ENCODE data around the gene ZNF256.

The ZNF256 gene

DNA sequence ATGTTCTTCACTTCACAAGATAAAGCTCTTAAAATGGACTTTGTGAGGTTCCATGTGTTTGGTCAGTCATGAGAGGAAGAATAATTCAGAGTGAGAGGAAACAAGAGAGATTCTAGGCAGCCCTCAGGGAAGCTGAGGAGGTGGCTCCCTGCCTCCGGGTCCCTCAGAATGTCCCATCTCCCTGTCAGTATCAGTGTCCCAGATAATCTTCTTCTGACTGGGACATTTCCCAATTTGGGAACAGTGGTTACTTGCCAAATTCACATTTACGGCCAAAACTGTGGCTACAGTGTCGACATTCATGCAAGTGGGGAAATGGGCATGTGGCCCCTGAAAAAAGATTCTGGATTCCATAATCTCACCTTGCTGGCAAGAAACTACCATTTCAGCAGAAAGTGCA is 40.1 kb downstream of the ZNF256 start:
- H3K4me3 ChIP-seq (ENCODE audit: low read depth, low read length) = no peak overlapping the region
- ChIA-PET POLR2A (no interaction called here), CTCF (interaction anchor here (0.9 to 1.7 kb wide), 3 partner anchors 8 to 23 kb away, joined by 3 to 6 read pairs (median 4); partner anchors contain the start of gene ZNF417)
- no peak for DNase-seq (ENCODE audit: low read depth, low spot score)
- TF ChIP-seq, protein P1, sequence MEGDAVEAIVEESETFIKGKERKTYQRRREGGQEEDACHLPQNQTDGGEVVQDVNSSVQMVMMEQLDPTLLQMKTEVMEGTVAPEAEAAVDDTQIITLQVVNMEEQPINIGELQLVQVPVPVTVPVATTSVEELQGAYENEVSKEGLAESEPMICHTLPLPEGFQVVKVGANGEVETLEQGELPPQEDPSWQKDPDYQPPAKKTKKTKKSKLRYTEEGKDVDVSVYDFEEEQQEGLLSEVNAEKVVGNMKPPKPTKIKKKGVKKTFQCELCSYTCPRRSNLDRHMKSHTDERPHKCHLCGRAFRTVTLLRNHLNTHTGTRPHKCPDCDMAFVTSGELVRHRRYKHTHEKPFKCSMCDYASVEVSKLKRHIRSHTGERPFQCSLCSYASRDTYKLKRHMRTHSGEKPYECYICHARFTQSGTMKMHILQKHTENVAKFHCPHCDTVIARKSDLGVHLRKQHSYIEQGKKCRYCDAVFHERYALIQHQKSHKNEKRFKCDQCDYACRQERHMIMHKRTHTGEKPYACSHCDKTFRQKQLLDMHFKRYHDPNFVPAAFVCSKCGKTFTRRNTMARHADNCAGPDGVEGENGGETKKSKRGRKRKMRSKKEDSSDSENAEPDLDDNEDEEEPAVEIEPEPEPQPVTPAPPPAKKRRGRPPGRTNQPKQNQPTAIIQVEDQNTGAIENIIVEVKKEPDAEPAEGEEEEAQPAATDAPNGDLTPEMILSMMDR (IDR thresholded peaks at IDR 0.05; ENCODE audit: insufficient read depth, low read length, missing control alignments) = no peak

DNA sequence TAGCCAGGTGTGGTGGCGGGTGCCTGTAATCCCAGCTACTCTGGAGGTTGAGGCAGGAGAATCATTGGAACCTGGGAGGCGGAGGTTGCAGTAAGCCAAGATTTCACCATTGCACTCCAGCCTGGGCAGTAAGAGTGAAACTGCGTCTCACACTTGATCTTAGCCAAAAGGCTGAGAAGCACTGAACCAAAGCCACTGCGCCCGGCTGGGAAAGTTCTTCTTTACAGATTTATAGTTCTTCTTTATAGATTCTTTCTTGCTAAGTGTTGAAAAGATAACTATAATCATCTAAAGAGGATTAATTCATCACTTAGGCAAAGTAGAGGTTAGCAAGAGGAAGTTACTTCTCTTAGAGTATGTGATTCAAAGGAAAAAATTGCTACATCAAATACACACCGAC is 42.2 kb downstream of the ZNF256 start:
- no peak for DNase-seq (ENCODE audit: low read depth, low spot score)
- H3K4me3 ChIP-seq (ENCODE audit: low read depth, low read length) = no peak overlapping the region
- TF ChIP-seq, protein P1 (IDR thresholded peaks at IDR 0.05; ENCODE audit: insufficient read depth, low read length, missing control alignments) = no peak
- POLR2A ChIA-PET = no interaction called here
- CTCF ChIA-PET = interaction anchor here (1.2 to 3.3 kb wide), 3 partner anchors 9 to 13 kb away, joined by 3 to 12 read pairs (median 12); no protein-coding TSS in a partner anchor

DNA sequence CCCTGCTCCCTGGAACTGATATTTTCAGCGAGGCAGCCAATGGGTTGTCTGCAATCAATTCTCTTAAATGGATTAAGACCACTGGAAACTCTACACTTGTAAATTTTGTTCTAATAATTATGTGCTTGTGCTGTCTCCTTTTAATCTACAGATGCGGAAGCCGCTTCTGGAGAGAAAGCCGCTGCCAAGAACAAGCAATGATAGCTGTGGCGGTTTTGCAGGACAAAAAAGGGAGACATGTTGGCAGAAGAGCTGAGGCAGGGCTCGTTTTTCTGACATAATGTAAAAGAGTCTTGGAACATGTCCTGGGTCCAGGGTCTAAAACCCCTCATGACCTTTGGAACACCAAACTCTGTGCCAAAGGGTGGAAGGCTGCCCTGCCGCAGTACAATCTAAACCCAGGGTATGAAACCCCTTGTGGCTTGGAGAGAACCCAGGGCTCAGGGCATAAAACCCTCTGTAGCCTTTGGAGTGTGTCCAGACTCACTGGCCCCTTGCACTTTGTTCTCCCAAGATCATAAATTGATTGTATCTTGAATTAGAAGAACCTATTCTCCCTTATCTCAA is 43.8 kb downstream of the ZNF256 start:
- H3K4me3 ChIP-seq (ENCODE audit: low read depth, low read length) = no peak overlapping the region
- DNase-seq (ENCODE audit: low read depth, low spot score) = no peak
- POLR2A ChIA-PET = no interaction called here
- TF ChIP-seq, protein P1 (IDR thresholded peaks at IDR 0.05; ENCODE audit: insufficient read depth, low read length, missing control alignments) = no peak
- CTCF ChIA-PET = interaction anchor here (0.7 to 3.3 kb wide), 8 partner anchors 10 to 496 kb away, joined by 3 to 14 read pairs (median 6); no protein-coding TSS in a partner anchor

DNA sequence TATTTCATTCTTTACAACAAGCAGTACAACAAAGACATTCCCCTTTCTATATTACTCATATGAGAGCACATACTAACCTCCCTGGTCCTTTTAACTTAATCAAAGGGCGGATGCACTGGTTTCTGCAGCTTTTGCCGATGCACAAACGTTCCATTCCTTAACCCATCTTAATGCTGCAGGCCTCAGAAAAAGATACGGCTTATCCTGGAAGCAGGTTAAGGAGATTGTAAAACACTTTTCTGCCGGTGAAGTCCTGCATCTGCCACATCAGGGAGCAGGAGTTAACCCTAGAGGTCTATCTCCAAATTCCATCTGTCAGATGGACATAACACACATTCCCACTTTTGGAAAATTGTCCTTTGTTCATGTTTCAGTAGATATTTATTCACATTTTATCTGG is 47.2 kb downstream of the ZNF256 start:
- H3K4me3 ChIP-seq (ENCODE audit: low read depth, low read length) = no peak overlapping the region
- POLR2A ChIA-PET = no interaction called here
- DNase-seq (ENCODE audit: low read depth, low spot score) = no peak
- TF ChIP-seq, protein P1 (IDR thresholded peaks at IDR 0.05; ENCODE audit: insufficient read depth, low read length, missing control alignments) = no peak
- CTCF ChIA-PET = interaction anchor here (1.5 to 1.7 kb wide), 2 partner anchors 9 to 12 kb away, joined by 5 to 8 read pairs; partner anchors contain the start of gene ZNF814

All from AG04449 (cell line).